Caco-2 (cell line): ENCODE results near the gene FBXW2. TPM values are rescaled to one million over a fixed set of nuclear protein-coding genes. Genes with fewer than 3 reads are reported as not detected.
"Not testable (repeated sequence)": the region's sequence is repeated elsewhere in the genome, so short reads cannot be mapped to it uniquely, and the experiment has no call there.

Source experiments
- BruUV-seq: library from RNA; stranded (reverse); fragments of 400-500 nt; replicated peaks from 2 replicates; lab custom pipeline; 2021; lab: Mats Ljungman, UMichigan
- CTCF ChIA-PET: fragments of 300-600 bp; sonication (Branson Sonifier 250); formaldehyde crosslinking; loops from one replicate; lab custom pipeline; 2022; ENCODE audit warnings: antibody characterized with exemption; lab: Charles Lee
- POLR2A ChIA-PET: fragments of 300-600 bp; sonication (Branson Sonifier 250); formaldehyde crosslinking; loops from one replicate; lab custom pipeline; 2022; ENCODE audit warnings: antibody characterized with exemption; lab: Charles Lee
- DNase-seq, 2 experiments: peaks; one replicate each; pipeline versions ENCODE4 v3.0.0 to v3.0.0-alpha.2; 2020 to 2022
- H3K27me3 ChIP-seq: replicated peaks from 2 replicates; pipeline ENCODE4 v1.6.0; 2011; ENCODE audit warnings: low read length; ENCODE audit not compliant: control insufficient read depth, insufficient read depth
- H3K36me3 ChIP-seq: 2 replicates; pipeline ENCODE4 v1.5.1; 2011; ENCODE audit warnings: low read length; ENCODE audit not compliant: control insufficient read depth, insufficient read depth
- H3K4me1 ChIP-seq: fragments of 250-450 bp; sonication (Bioruptor Pico); 2 replicates; pipeline ENCODE4 v1.5.1; 2020; ENCODE audit warnings: mild to moderate bottlenecking
- H3K4me3 ChIP-seq: 2 replicates; pipeline ENCODE4 v1.5.1; 2011; ENCODE audit warnings: low read depth, mild to moderate bottlenecking, control low read depth, low read length
- H3K9me3 ChIP-seq: fragments of 250-450 bp; sonication (Bioruptor Pico); 2 replicates; pipeline ENCODE4 v1.5.1; 2020; ENCODE audit warnings: mild to moderate bottlenecking, moderate library complexity
- H3K27ac Mint-ChIP-seq: one replicate; pipeline ENCODE4 v1.8.0; 2022; ENCODE audit warnings: mixed read lengths; ENCODE audit not compliant: unreplicated experiment
- H3K27me3 Mint-ChIP-seq: one replicate; pipeline ENCODE4 v1.8.0; 2022; ENCODE audit warnings: mixed read lengths; ENCODE audit not compliant: insufficient read depth, unreplicated experiment
- H3K36me3 Mint-ChIP-seq: one replicate; pipeline ENCODE4 v1.8.0; 2022; ENCODE audit warnings: mild to moderate bottlenecking, mixed read lengths; ENCODE audit not compliant: insufficient read depth, unreplicated experiment
- H3K4me1 Mint-ChIP-seq: one replicate; pipeline ENCODE4 v1.8.0; 2022; ENCODE audit warnings: low read depth, mixed read lengths; ENCODE audit not compliant: unreplicated experiment
- H3K4me3 Mint-ChIP-seq: one replicate; pipeline ENCODE4 v1.8.0; 2022; ENCODE audit warnings: mild to moderate bottlenecking, moderate library complexity, mixed read lengths; ENCODE audit not compliant: unreplicated experiment
- H3K9me3 Mint-ChIP-seq: one replicate; pipeline ENCODE4 v1.8.0; 2022; ENCODE audit warnings: mixed read lengths; ENCODE audit not compliant: unreplicated experiment
- CTCF ChIP-seq, 2 experiments: fragments of 200-600 bp in 1 of 2; IDR thresholded peaks; 1 replicate in 1 of 2; 2 replicates in 1 of 2; pipeline versions ENCODE4 v1.5.1 to v1.8.0; 2011 to 2022; ENCODE audit warnings: antibody characterized with exemption in 1 of 2, control low read depth in 1 of 2, inconsistent platforms in 1 of 2, low read depth in 1 of 2, low read length in 1 of 2, mild to moderate bottlenecking in 1 of 2, moderate library complexity in 1 of 2; ENCODE audit not compliant: insufficient read depth in 1 of 2, severe bottlenecking in 1 of 2, unreplicated experiment in 1 of 2
- intact Hi-C: fragments of 100-400 bp; cut with micrococcal nuclease; formaldehyde crosslinking; loops from one replicate; pipeline ENCODE4 v1.10.0; 2022; ENCODE audit not compliant: unreplicated experiment
- total RNA-seq: library from RNA; stranded (reverse); gene quantifications from 2 replicates; pipeline ENCODE4 v1.2.3, GENCODE V29; 2022

The FBXW2 gene
- total RNA-seq, 1 experiment from 2014 or later, result 74.3 TPM

GRCh38 chr9:120815075-120815474 is 21.9 kb upstream of the FBXW2 start:
- no peaks in the 10 kb centered on the region for H3K4me1 Mint-ChIP-seq
- ChIA-PET POLR2A (no interaction called here), CTCF (no interaction called here)
- no TSS peak for BruUV-seq
- peaks cover 5% of the 10 kb centered on the region for H3K9me3 Mint-ChIP-seq
- H3K27ac Mint-ChIP-seq, result no peak overlapping the region
- H3K27me3 ChIP-seq, result no peaks in the 10 kb centered on the region
- TF ChIP-seq CTCF (IDR thresholded peaks at IDR 0.05; ENCODE audit: insufficient read depth in 1 of 2, low read depth in 1 of 2, low read length in 1 of 2, severe bottlenecking in 1 of 2, unreplicated experiment in 1 of 2), result no peak
- no peaks in the 10 kb centered on the region for H3K4me1 ChIP-seq
- peaks cover 29% of the 10 kb centered on the region for H3K36me3 Mint-ChIP-seq
- peaks cover 1% of the 10 kb centered on the region; the same call in 1 of the 2 replicates for H3K36me3 ChIP-seq
- H3K9me3 ChIP-seq, result no peaks in the 10 kb centered on the region
- no peak overlapping the region for H3K4me3 ChIP-seq
- intact Hi-C loops, result no loop called here
- no peak overlapping the region for H3K4me3 Mint-ChIP-seq
- DNase-seq, result no peak
- no peaks in the 10 kb centered on the region for H3K27me3 Mint-ChIP-seq

GRCh38 chr9:120808931-120809330 is 15.7 kb upstream of the FBXW2 start:
- intact Hi-C loops, result no loop called here
- H3K4me3 Mint-ChIP-seq, result no peak overlapping the region
- Histone ChIP-seq H3K27me3 (no peaks in the 10 kb centered on the region), H3K4me1 (no peaks in the 10 kb centered on the region), H3K4me3 (no peak overlapping the region), H3K9me3 (peaks cover 17% of the 10 kb centered on the region), H3K36me3 (no peaks in the 10 kb centered on the region)
- no TSS peak for BruUV-seq
- H3K4me1 Mint-ChIP-seq, result no peaks in the 10 kb centered on the region
- TF ChIP-seq CTCF (IDR thresholded peaks at IDR 0.05; ENCODE audit: insufficient read depth in 1 of 2, low read depth in 1 of 2, low read length in 1 of 2, severe bottlenecking in 1 of 2, unreplicated experiment in 1 of 2), result no peak
- no peak for DNase-seq
- H3K27me3 Mint-ChIP-seq, result no peaks in the 10 kb centered on the region
- ChIA-PET POLR2A (no interaction called here), CTCF (no interaction called here)
- H3K27ac Mint-ChIP-seq, result no peak overlapping the region
- H3K9me3 Mint-ChIP-seq, result peaks cover 56% of the 10 kb centered on the region
- H3K36me3 Mint-ChIP-seq, result peaks cover 5% of the 10 kb centered on the region

DNA sequence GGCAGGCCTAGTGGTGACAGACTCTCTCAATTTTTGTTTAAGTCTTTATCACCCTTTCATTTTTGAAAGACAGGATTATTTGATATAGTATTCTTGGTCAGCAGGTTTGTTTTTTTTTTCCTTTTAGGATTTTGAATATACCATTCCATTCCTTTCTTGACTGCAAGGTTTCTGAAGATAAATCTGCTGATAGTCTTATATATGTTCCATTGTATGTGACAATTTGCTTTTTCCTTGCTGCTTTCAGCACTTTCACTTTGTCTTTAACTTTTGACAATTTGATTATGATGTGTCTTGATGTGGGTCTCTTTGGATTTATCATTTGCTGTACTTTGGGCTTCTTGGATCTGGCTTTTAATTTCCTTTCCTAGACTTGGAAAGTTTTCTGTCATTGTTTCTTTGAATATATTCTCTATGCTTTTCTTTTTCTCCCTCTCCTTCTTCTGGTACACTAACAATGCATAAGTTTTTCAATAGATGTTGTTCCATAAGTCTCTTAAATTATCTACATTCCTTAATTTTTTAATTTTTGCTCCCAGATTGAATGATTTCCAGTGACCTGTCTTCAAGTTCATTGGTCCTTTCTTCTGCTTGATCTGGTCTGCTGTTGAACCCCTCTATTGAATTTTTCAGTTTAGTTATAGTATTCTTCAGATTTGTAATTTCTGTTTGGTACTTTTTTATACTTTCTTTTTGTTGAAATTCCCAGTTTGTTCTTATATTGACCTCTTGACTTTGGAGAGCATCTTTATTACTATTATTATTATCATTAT is 14.6 kb upstream of the FBXW2 start:
- no peak for TF ChIP-seq CTCF (IDR thresholded peaks at IDR 0.05; ENCODE audit: insufficient read depth in 1 of 2, low read depth in 1 of 2, low read length in 1 of 2, severe bottlenecking in 1 of 2, unreplicated experiment in 1 of 2)
- H3K36me3 Mint-ChIP-seq, result peaks cover 10% of the 10 kb centered on the region
- Histone ChIP-seq H3K4me1 (no peaks in the 10 kb centered on the region), H3K4me3 (no peak overlapping the region), H3K27me3 (no peaks in the 10 kb centered on the region), H3K9me3 (peaks cover 20% of the 10 kb centered on the region), H3K36me3 (no peaks in the 10 kb centered on the region)
- BruUV-seq, result no TSS peak
- DNase-seq, result no peak
- H3K27ac Mint-ChIP-seq, result no peak overlapping the region
- H3K27me3 Mint-ChIP-seq, result no peaks in the 10 kb centered on the region
- no peaks in the 10 kb centered on the region for H3K4me1 Mint-ChIP-seq
- CTCF ChIA-PET, result no interaction called here
- no peak overlapping the region for H3K4me3 Mint-ChIP-seq
- POLR2A ChIA-PET, result no interaction called here
- intact Hi-C loops, result no loop called here
- H3K9me3 Mint-ChIP-seq, result peaks cover 58% of the 10 kb centered on the region

GRCh38 chr9:120804784-120805363 is 11.7 kb upstream of the FBXW2 start:
- POLR2A ChIA-PET, DNase-seq, H3K27ac Mint-ChIP-seq, H3K4me3 ChIP-seq, BruUV-seq, H3K36me3 ChIP-seq, intact Hi-C loops, H3K36me3 Mint-ChIP-seq, H3K4me3 Mint-ChIP-seq, H3K4me1 Mint-ChIP-seq, H3K27me3 ChIP-seq, H3K27me3 Mint-ChIP-seq, CTCF ChIA-PET: not testable (repeated sequence)
- peaks cover 20% of the 10 kb centered on the region for H3K9me3 ChIP-seq
- H3K9me3 Mint-ChIP-seq, result peaks cover 52% of the 10 kb centered on the region
- H3K4me1 ChIP-seq, result peaks cover 20% of the 10 kb centered on the region
